ENCODE measurements around the gene NEAT1. TPM values are rescaled to one million over a fixed set of nuclear protein-coding genes. Genes with fewer than 3 reads are reported as not detected.

Gene NEAT1
- total and polyA plus RNA-seq, 8 donors = 295 to 2,770 (median 695) TPM

GRCh38 chr11:65479184-65480145 lies 56.9 kb downstream of the NEAT1 start:
- Histone ChIP-seq H3K27me3 (no peaks in the 10 kb centered on the region), H3K9me3 (no peaks in the 10 kb centered on the region), H3K4me3 (peak overlapping the region in 2 of 4 donors; percentile 2 to 26), H3K36me3 (no peaks in the 10 kb centered on the region), H3K27ac (peak overlapping the region; percentile 96 to 99 (median 98)), H3K4me1 (peaks cover 23 to 28% (median 24%) of the 10 kb centered on the region in 3 donors)
- peak in 5 of 6 donors; percentile 50 to 74 (median 67) for DNase-seq
- no peak for FAIRE-seq
- intact Hi-C loops (cut with DNase I) = no loop called here
- no peak for TF ChIP-seq CTCF (IDR thresholded peaks at IDR 0.05)
- ATAC-seq = peak; percentile 35 to 62 (median 50)
- WGBS, 2 donors = 36% methylated on average over 11 of the region's 11 CpGs

- Histone ChIP-seq H3K36me3 (no peaks in the 10 kb centered on the region), H3K4me3 (no peak overlapping the region), H3K9me3 (no peaks in the 10 kb centered on the region), H3K27ac (no peak overlapping the region), H3K27me3 (no peaks in the 10 kb centered on the region), H3K4me1 (peaks cover 17 to 23% (median 19%) of the 10 kb centered on the region in 3 donors)
- DNase-seq (no peak), ATAC-seq (no peak), FAIRE-seq (no peak)
- TF ChIP-seq CTCF (IDR thresholded peaks at IDR 0.05) = no peak
- intact Hi-C loops (cut with DNase I) = no loop called here
- WGBS, 2 donors = 95 to 100% methylated on average over 2 of the region's 2 CpGs
These were observed 59.8 kb downstream of the NEAT1 start for GRCh38 chr11:65482306-65482850.

- WGBS, 2 donors = 82 to 90% methylated on average over 5 of the region's 5 CpGs
- Histone ChIP-seq H3K36me3 (no peaks in the 10 kb centered on the region), H3K9me3 (no peaks in the 10 kb centered on the region), H3K27me3 (no peaks in the 10 kb centered on the region), H3K4me1 (peaks cover 10 to 23% (median 11%) of the 10 kb centered on the region in 3 donors), H3K4me3 (no peak overlapping the region), H3K27ac (no peak overlapping the region)
- intact Hi-C loops (cut with DNase I) = no loop called here
- TF ChIP-seq CTCF (IDR thresholded peaks at IDR 0.05) = no peak
- ATAC-seq (no peak), DNase-seq (peak in 1 of 6 donors; percentile 3), FAIRE-seq (no peak)
These were observed 63.3 kb downstream of the NEAT1 start for GRCh38 chr11:65485920-65486219.

- peaks cover 17 to 32% (median 20%) of the 10 kb centered on the region in 3 donors for H3K4me1 ChIP-seq
- no peaks in the 10 kb centered on the region for H3K9me3 ChIP-seq
- H3K27me3 ChIP-seq = no peaks in the 10 kb centered on the region
- peak overlapping the region in 2 of 4 donors; percentile 55 to 67 for H3K27ac ChIP-seq
- DNase-seq (peak in 4 of 6 donors; percentile 4 to 22 (median 14)), FAIRE-seq (no peak), ATAC-seq (no peak)
- no peaks in the 10 kb centered on the region for H3K36me3 ChIP-seq
- WGBS, 2 donors = 77 to 84% methylated on average over 10 of the region's 10 CpGs
- intact Hi-C loops (cut with DNase I) = no loop called here
- H3K4me3 ChIP-seq = no peak overlapping the region
- TF ChIP-seq CTCF (IDR thresholded peaks at IDR 0.05) = no peak
These were observed 64.2 kb downstream of the NEAT1 start for GRCh38 chr11:65486570-65487466.

Measured in pancreas (tissue), 10 donors.